HepG2 (cell line): Measurements from ENCODE around the gene YPEL3. TPM values are rescaled to one million over a fixed set of nuclear protein-coding genes. Genes with fewer than 3 reads are reported as not detected.

ENCODE experiments used
- CCAR2 ChIP-seq: fragments of 200-400 bp; formaldehyde crosslinking; optimal IDR thresholded peaks from 2 replicates; pipeline ENCODE3; 2018; ENCODE audit warnings: low read depth, mild to moderate bottlenecking, low read length, moderate library complexity
- GATAD1 ChIP-seq: IDR thresholded peaks from 2 replicates; pipeline ENCODE4 v1.6.1; 2016; ENCODE audit warnings: missing genetic modification reagents, missing compliant biosample characterization
- HHEX ChIP-seq: IDR thresholded peaks from 2 replicates; pipeline ENCODE4 v1.6.1; 2016; ENCODE audit warnings: control low read depth
- IRF9 ChIP-seq: sonication (generic); formaldehyde crosslinking; IDR thresholded peaks from 2 replicates; pipeline ENCODE4 v1.8.0; 2022; ENCODE audit warnings: missing genetic modification reagents, mild to moderate bottlenecking, borderline replicate concordance
- JDP2 ChIP-seq: sonication (generic); formaldehyde crosslinking; IDR thresholded peaks from 2 replicates; pipeline ENCODE4 v1.8.1; 2022; ENCODE audit warnings: missing genetic modification reagents, borderline replicate concordance
- JUN ChIP-seq: sonication (generic); formaldehyde crosslinking; IDR thresholded peaks from 2 replicates; pipeline ENCODE4 v1.4.0; 2020; ENCODE audit warnings: mild to moderate bottlenecking, missing genetic modification reagents
- KIAA2018 ChIP-seq: sonication (generic); formaldehyde crosslinking; IDR thresholded peaks from 2 replicates; pipeline ENCODE4 v1.5.0; 2020; ENCODE audit warnings: mild to moderate bottlenecking, missing genetic modification reagents, borderline replicate concordance
- NCOR1 ChIP-seq: fragments of 200-600 bp; sonication (generic); IDR thresholded peaks from 2 replicates; pipeline ENCODE4 v1.7.0; 2017; ENCODE audit warnings: antibody characterized with exemption, low read length, borderline replicate concordance
- NFIC ChIP-seq: IDR thresholded peaks from 2 replicates; pipeline ENCODE4 v1.6.1; 2012; ENCODE audit warnings: mild to moderate bottlenecking, low read length, inconsistent platforms
- SOX6 ChIP-seq, 2 experiments: fragments of 450-650 bp in 1 of 2; sonication (generic) in 1 of 2; formaldehyde crosslinking in 1 of 2; IDR thresholded peaks; 2 replicates each; pipeline versions ENCODE4 v1.4.0 to v1.6.1; 2017 to 2020; ENCODE audit warnings: antibody characterized with exemption in 1 of 2, mild to moderate bottlenecking in 1 of 2, missing genetic modification reagents in 1 of 2
- SRF ChIP-seq: IDR thresholded peaks from 2 replicates; pipeline ENCODE4 v1.6.1; 2011; ENCODE audit warnings: mild to moderate bottlenecking, low read depth, low read length, moderate library complexity
- SUZ12 ChIP-seq: fragments of 150-350 bp; IDR thresholded peaks from 2 replicates; pipeline ENCODE4 v1.6.1; 2014; ENCODE audit warnings: low read depth, low read length
- ZNF263 ChIP-seq: sonication (generic); formaldehyde crosslinking; IDR thresholded peaks from 2 replicates; pipeline ENCODE4 v1.4.0; 2020; ENCODE audit warnings: missing genetic modification reagents
- ZNF562 ChIP-seq: sonication (generic); formaldehyde crosslinking; IDR thresholded peaks from 2 replicates; pipeline ENCODE4 v1.8.0; 2022; ENCODE audit warnings: missing genetic modification reagents, borderline replicate concordance
- polyA plus RNA-seq, 8 experiments: library from polyadenylated mRNA; depleted of rRNA in 3 of 8; stranded (reverse) in 7 of 8; unstranded in 1 of 8; fragments of >200 nt; fragmentation: Illumina TruSeq in 4 of 8; extraction: Trizol in 4 of 8; gene quantifications; 2 replicates each; pipeline versions ENCODE4 v1.2.1 to v1.2.3, GENCODE V29; 2011 to 2016; ENCODE audit warnings: low read depth in 4 of 8, missing spikeins in 1 of 8, mixed read lengths in 1 of 8; ENCODE audit not compliant: insufficient read depth in 1 of 8
- total RNA-seq, 5 experiments: library from RNA; depleted of rRNA; stranded (reverse); fragments of >200 nt; fragmentation: Illumina TruSeq; extraction: Trizol; gene quantifications; 2 replicates each; pipeline ENCODE4 v1.2.3, GENCODE V29; 2016; ENCODE audit warnings: low read depth in 1 of 5
- TF ChIP-seq, protein P1 (sequence below): IDR thresholded peaks from 2 replicates; pipeline ENCODE4 v1.6.1; 2016

Gene YPEL3
- total and polyA plus RNA-seq, 2 of the 13 experiments (the other 11 are each of a cell fraction or from before 2014, with no cell fraction given) = 5.4 to 47.0 TPM

DNA sequence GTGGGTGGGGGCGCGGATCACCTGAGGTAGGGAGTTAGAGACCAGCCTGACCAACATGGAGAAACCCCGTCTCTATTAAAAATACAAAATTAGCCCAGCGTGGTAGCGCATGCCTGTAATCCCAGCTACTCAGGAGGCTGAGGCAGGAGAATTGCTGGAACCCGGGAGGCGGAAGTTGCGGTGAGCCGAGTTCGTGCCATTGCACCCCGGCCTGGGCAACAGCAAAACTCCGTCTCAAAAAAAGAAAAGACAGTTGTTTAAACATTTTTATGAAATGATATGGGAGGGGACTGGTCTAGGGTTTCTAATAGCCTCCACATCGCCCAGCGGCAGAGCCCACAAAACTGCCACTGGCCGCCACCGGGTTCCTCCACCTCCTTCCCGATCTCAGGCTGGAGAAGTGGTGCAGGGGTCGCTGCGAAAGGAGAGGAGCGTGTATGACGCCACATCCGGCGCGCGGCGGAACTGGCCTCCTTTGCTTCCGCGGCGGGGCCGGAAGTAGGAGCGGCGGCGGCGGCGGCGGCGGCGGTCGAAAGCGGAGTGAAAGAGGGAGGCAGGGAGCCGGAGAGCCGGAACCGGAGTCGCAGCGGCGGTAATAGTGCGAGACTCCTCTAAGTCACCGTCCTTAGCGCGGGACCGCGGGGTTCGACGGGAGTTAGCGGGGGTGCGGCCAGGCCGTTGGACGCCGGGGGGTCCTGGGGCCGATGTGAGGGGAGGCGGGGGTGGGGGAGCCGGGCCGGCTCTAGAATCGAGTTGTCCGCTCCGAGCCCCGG lies 20.3 kb downstream of the YPEL3 start, which contains the start of gene PPP4C (continued):
- TF ChIP-seq ZNF562 = no peak
- no peak for TF ChIP-seq SOX6 (IDR thresholded peaks at IDR 0.05)
- TF ChIP-seq SOX6 (CRISPR knock-in tag; IDR thresholded peaks at IDR 0.05) = no peak
- TF ChIP-seq CCAR2 = no peak
- TF ChIP-seq SUZ12 = no peak
- TF ChIP-seq GATAD1 (CRISPR knock-in tag) = peak; percentile 96
- no peak for TF ChIP-seq HHEX (CRISPR knock-in tag)
- TF ChIP-seq, protein P1, sequence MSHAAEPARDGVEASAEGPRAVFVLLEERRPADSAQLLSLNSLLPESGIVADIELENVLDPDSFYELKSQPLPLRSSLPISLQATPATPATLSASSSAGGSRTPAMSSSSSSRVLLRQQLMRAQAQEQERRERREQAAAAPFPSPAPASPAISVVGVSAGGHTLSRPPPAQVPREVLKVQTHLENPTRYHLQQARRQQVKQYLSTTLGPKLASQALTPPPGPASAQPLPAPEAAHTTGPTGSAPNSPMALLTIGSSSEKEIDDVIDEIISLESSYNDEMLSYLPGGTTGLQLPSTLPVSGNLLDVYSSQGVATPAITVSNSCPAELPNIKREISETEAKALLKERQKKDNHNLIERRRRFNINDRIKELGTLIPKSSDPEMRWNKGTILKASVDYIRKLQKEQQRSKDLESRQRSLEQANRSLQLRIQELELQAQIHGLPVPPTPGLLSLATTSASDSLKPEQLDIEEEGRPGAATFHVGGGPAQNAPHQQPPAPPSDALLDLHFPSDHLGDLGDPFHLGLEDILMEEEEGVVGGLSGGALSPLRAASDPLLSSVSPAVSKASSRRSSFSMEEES (CRISPR knock-in tag) = no peak
- TF ChIP-seq NFIC = no peak
- TF ChIP-seq JDP2 (CRISPR knock-in tag) = no peak
- no peak; the same call in 1 of the 2 replicates for TF ChIP-seq NCOR1
- no peak for TF ChIP-seq IRF9
- TF ChIP-seq ZNF263 = no peak
- peak; percentile 64; the same call in 1 of the 2 replicates for TF ChIP-seq KIAA2018
- no peak for TF ChIP-seq JUN (CRISPR knock-in tag)
- no peak for TF ChIP-seq SRF
